GM12872 (cell line): ENCODE results near the gene C2orf68.

Experiments used
- CTCF ChIP-seq: IDR thresholded peaks from 3 replicates; pipeline ENCODE4 v1.5.1; 2011; ENCODE audit warnings: low read depth, mild to moderate bottlenecking, low read length, moderate library complexity; ENCODE audit not compliant: insufficient read depth

Gene C2orf68

GRCh38 chr2:85584857-85585780 lies 26.7 kb downstream of the C2orf68 start:
- TF ChIP-seq CTCF: no peak

- TF ChIP-seq CTCF: no peak
Observed at GRCh38 chr2:85584354-85584856, 27.5 kb downstream of the C2orf68 start, which contains the start of gene VAMP5. TSS of gene VAMP5 (plus strand) at chr2:85584431. CDS start at chr2:85584491, 60 bp downstream.

- TF ChIP-seq CTCF: no peak
Observed at GRCh38 chr2:85583667-85584353, 28.1 kb downstream of the C2orf68 start.

- no peak for TF ChIP-seq CTCF
Observed at GRCh38 chr2:85582492-85582891, 29.4 kb downstream of the C2orf68 start.

GRCh38 chr2:85580206-85580605 lies 31.7 kb downstream of the C2orf68 start:
- TF ChIP-seq CTCF: no peak

- TF ChIP-seq CTCF: no peak
Observed at GRCh38 chr2:85579266-85579935, 32.5 kb downstream of the C2orf68 start.
